Ovary (tissue), 3 donors: ENCODE data around the gene MAP7.

Experiments
- CTCF ChIP-seq, 3 donors: fragments of 450-650 bp in 2 of 3; fragments of 200-600 bp in 1 of 3; IDR thresholded peaks; one replicate each; pipeline versions ENCODE4 v1.5.1 to v1.8.0; 2016 to 2022; ENCODE audit warnings: antibody characterized with exemption in 3 of 3, mild to moderate bottlenecking in 1 of 3
- POLR2A ChIP-seq: fragments of 450-650 bp; IDR thresholded peaks from one replicate; pipeline ENCODE4 v1.6.1; 2017; ENCODE audit warnings: antibody characterized with exemption, mild to moderate bottlenecking, moderate library complexity
- donor health status: DM: no; HTN: no; CAD: no.

DNA sequence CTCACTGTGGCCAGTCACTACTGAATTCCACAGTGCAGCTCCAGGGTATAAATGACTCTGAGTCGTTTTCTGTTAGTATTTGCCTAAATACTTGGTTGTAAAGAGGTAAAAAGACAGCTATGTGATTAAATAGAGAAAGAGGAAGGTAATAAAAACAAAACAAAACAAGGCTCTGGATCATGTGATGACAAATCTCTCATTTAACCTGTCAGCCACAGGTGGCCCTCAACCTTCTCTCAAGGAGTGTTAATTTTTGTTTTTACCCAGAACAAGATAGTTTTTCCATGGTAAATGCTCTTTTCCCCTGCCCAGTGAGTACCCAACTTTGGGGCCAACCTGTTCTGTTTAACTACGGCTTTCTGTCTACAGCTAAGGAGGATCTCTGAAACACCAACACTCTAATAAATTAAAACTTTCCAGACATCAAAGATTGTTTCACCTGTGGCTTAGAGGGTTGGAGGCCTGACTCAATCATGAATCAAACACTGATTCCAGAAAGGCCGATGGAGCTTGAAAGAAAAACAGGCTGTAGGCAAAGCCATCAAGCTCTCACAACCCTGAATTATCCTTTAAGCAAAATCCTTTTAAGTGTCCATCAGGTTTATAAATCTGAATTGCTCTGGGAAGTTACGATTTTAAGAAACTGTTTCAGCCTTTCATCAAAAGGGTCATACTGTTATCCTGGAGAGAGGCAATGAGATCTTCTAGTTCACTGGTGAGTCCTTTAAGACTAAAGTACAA, 179.1 kb downstream of the MAP7 start:
- no peak for TF ChIP-seq CTCF (IDR thresholded peaks at IDR 0.05)
- no peak for TF ChIP-seq POLR2A
